Activated CD4-positive, alpha-beta T cell treated with anti-CD3 and anti-CD28 coated beads, Interleukin-10, Interleukin-2, amounts not matched to agents 100 ng/mL and 50 ng/mL, durations not matched to agents 16 hours and 8 hours (primary cell): ENCODE data around the gene CACNA2D4.
"Not testable (repeated sequence)": the region's sequence is repeated elsewhere in the genome, so short reads cannot be mapped to it uniquely, and the experiment has no call there.

Source experiments
- DNase-seq: peaks from one replicate; pipeline ENCODE4 v3.0.0-alpha.2; 2020

The CACNA2D4 gene, protein sequence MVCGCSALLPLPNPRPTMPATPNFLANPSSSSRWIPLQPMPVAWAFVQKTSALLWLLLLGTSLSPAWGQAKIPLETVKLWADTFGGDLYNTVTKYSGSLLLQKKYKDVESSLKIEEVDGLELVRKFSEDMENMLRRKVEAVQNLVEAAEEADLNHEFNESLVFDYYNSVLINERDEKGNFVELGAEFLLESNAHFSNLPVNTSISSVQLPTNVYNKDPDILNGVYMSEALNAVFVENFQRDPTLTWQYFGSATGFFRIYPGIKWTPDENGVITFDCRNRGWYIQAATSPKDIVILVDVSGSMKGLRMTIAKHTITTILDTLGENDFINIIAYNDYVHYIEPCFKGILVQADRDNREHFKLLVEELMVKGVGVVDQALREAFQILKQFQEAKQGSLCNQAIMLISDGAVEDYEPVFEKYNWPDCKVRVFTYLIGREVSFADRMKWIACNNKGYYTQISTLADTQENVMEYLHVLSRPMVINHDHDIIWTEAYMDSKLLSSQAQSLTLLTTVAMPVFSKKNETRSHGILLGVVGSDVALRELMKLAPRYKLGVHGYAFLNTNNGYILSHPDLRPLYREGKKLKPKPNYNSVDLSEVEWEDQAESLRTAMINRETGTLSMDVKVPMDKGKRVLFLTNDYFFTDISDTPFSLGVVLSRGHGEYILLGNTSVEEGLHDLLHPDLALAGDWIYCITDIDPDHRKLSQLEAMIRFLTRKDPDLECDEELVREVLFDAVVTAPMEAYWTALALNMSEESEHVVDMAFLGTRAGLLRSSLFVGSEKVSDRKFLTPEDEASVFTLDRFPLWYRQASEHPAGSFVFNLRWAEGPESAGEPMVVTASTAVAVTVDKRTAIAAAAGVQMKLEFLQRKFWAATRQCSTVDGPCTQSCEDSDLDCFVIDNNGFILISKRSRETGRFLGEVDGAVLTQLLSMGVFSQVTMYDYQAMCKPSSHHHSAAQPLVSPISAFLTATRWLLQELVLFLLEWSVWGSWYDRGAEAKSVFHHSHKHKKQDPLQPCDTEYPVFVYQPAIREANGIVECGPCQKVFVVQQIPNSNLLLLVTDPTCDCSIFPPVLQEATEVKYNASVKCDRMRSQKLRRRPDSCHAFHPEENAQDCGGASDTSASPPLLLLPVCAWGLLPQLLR

DNA sequence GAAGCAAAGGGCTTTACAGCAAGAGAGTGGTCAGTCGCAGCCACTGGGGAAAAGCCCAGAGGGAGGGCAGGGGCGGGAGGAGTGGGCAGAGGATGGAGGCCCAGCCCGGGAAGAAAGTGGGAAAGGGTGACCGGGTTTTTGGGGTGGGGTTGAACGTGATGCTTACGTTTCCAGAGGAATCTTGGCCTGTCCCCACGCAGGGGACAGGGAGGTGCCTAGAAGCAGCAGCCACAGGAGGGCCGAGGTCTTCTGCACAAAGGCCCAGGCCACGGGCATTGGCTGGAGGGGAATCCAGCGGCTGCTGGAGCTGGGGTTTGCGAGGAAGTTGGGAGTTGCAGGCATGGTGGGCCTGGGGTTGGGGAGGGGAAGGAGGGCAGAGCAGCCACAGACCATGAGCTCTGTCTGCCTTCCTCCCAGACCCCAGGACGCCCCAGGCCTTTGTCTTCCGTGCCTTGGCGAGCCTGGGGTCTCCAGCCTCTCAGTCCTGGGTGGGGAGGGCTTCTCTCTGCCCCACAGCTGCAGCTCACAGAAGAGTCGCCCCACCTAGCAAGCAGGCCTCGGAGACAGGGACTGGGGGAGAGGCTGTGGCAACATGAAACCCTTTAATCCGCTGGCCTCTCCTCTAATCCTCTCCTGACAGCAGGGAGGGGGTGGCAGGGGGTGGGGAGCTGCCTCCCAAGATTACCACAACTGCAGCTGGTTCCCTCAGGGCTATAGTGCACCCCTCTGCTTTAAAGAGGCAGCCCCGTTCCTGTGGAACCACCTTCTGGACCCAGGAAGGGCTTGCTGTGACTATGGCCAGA, at the start of gene CACNA2D4:
CACNA2D4 (minus strand) TSS at position 572 of the 803 bp plus-strand sequence; CDS start at position 393, 179 bp downstream.
- no peak for DNase-seq

DNA sequence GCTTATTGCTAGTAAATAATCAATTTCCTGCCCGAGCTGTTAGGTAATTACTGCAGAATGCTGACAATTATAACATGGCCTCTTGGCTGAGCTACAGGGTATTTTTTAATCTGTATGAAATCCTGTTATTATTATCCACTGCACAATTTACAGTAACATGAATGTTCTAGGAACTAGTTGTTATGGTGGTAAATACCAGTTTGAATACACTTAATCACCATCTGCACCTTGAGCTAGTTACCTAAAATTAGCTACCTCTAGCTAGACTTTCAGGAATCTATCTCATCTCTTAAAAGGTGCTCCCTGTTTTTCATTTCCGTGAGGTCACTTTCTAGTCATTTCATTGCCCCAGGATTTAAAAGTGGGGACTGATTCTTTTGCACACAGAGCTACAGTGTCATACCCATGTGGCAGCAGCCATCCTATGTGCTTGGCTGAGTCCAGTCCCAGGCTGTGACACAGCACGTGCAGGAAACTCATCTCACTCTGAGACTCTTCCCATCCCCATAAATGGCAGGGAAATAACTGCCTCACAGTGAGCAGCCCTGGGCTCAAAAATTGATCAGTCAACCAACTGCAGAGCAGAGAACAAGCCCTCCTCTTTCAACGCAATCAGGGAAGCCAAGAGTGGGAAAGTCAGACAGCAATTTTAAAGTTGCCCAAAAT, 48.2 kb upstream of the CACNA2D4 start:
- DNase-seq: no peak

DNA sequence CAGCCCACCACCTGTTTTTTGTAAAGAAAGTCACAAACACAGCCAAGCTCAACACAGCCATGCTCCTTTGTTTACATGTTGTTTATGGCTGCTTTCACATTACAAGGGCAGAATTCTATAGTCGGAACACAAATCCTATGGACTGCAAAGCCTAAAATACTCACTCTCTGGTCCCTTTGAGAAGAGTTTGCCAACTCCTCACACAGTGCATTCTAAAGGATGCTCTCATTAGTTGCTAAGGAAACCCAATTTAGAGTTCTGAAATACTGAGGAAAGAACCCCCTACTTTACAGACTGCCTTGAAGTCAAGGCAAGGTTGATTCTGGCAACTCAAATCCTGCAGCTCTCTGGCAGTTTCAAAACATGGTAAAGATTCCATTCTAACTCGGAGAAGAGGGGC, 47.5 kb upstream of the CACNA2D4 start:
- DNase-seq: no peak

DNA sequence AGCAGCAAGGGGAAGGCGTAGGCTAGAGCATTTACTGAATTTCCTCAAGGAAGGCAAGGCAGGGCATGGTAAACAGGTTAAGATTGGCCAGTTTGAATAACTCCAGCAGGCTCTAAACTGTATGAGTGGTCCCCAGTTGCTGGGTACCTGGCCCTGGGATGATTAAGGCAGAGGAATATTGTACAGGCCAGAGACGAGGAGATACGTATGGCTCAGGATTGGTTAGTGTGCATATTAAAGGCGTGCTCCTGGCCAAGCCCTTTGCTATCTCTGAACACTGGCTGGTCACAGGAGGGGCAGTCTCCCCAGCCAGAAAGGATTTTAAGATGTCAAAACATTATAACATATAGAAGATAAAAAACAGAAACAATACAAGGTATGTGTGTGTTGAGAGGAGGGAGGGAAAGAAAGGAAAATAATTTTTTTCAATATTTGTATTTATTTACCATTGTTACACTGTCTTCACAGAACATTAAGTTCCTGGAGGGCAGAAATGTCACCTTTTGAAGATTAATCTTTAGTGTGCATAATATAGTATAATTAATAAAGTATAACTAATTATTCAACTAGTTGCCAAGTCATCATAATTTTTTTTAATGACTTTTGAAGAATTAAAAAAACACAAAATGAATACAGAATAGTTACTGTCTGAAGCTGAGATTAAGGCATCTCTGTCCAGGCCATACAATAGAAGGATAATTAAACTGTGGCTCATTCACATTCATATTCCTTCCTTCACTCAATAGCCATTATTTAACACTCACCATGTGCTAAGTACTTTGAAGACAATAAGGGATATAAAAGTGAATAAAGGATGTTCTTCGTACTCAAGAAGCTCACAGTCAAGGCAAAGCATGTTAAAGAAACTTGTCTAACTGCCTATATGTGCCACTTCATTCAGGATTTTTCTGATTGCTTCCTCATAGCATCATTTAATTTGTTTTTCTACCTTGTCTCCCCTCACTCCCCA, 43.9 kb upstream of the CACNA2D4 start:
- DNase-seq: no peak

DNA sequence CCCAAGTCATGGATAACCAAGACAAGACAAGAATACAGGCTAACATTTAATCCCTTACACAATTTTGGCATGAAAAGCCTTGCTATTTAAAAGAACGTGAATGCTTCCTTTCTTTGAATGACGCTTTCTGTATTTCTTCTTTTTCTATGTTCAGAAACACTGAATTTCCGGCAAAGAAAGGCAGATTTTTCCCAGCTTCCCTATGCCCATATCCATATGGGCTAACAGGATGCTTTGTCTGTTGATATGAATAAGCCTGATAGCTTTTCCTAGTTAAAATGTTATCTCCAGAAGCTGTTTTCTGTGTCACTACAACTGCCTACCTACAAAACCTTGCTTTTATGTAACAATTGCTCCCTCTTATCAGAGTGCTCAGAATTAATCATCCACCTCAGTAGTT, 38.3 kb upstream of the CACNA2D4 start:
- no peak for DNase-seq

DNA sequence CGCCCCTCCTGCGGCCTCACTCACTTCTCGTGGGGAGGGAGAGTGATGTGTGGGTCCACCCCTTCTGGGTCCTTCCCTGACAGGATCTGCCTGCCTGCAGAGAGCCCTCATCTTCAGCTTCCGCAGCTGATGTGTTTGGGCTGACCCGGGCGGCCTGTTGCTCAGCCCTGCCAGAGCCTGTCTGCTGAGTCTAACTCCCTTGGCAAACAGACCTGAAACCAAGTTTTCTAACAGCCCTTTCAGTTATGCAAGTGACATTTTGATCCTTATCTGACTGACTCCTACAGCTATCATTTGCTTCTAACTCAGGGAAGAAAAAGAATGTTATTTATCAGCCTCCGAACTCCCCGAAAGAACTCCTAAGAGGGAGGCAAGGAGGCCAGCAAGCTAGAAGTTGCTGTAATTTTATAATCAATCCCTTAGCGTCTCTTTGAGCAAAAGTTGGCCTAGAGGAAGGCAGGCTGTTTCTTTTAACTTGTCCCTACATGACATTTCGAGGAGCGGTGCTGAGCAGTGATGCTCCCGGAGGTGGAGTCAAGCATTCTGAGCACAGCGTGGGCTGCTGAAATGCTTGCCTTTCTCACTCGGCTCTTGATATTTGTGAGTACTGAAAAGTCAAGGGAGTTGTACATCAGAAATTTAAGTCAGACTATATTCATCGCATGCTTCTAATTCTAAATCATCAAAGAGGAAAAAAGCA, 31.5 kb upstream of the CACNA2D4 start:
- peak; percentile 16 for DNase-seq

DNA sequence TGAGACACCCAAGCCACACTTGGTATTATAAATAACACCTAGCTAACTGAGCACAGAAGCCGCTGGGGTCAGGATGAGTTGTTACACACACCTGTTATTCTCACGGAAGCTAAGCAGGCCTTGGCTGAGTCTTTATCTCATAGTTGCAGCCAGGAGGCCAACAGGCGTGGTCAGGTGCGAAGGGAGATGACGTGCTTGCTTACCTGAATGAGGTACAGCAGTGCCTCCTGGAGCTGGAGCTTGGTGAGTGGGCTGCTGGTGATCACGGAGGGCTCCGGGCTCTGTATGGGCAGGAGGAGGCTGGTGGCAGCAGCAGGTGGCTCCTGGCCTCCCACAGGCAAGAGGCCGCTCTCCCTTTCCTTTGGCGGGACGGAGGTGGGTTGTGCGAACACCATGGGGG, 30.4 kb upstream of the CACNA2D4 start:
- DNase-seq: no peak

DNA sequence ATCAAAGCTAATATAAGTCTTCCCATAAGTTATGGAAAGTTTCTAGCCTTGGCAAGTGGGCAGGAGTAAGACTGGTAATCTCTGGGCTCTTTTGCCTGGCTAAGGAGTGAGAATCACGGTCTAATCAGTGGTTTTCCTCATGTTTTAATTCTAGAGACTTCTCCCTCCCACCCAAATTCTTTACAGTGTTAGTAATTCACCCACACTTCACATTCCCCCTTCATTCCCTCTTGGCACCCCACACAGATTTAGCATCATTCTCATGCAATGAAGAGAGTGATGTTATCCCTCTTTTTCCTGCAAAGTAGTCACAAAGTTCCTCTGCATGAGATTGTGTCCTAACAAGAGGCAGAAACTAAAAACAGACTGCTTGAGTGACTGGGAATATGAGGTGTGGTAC, 28.6 kb upstream of the CACNA2D4 start:
- no peak for DNase-seq

DNA sequence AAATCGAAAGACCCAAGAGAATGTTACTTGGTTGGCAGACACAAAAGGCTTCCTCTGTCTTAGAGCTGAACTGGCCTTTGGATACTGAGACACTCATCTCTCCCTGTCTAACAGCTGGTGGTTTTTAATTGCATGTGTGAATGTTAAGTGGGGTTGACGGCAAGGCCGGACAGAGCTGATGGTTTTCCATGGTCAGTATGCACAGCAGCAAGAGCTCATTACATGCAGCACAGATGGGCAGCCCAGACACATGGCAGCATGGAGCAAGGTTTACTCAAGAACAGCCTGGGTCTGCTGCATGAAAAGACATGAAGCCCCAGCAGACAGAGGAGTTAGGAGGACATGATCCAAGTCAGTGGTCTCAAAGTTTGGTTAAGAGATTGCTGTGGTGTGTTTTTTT, 27.8 kb upstream of the CACNA2D4 start:
- no peak for DNase-seq

DNA sequence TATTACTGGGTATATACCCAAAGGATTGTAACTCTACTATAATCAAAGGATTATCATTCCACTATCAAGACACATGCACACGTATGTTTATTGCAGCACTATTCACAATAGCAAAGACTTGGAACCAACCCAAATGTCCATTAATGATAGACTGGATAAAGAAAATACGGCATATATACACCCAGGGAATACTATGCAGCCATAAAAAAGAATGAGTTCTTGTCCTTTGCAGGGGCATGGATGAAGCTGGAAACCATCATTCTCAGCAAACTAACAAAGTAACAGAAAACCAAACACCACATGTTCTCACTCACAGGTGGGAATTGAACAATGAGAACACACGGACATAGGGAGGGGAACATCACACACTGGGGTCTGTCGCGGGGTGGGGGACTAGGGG, 27.1 kb upstream of the CACNA2D4 start:
- not testable (repeated sequence) for DNase-seq

DNA sequence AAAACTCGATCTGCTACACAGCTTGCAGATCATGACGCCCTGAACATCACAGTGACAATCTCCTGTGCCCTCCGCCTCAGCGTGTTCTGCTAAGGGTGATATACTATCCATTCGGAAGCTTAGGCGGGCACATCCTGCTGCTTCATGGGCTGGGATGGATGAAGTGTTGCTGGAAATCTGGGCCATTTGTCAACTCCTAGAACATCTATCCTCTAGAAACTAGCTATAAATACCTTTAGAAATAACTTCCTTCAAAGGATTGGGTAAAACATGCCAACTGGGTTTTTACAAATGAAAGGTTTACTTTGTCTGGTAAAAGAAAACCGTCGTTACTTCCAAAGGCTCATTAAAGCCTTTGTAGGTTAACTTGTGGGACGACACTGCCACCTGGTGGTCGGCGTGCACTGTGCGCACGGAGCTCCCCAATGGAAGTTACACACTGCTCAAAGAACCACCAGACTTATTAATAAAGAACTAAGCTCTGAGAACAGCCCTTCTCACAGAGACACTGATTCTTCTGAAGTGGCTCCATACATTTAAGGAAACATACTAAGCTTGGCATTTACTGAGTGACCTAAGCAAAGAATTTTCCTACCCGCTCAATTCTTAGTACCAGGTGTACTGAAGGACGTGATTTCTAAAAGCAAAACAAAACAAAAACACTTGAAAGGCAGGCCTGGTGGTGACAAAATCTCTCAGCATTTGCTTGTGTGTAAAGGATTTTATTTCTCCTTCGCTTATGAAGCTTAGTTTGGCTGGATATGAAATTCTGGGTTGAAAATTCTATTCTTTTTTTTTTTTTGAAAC, 21.6 kb upstream of the CACNA2D4 start:
- DNase-seq: peak; percentile 86

DNA sequence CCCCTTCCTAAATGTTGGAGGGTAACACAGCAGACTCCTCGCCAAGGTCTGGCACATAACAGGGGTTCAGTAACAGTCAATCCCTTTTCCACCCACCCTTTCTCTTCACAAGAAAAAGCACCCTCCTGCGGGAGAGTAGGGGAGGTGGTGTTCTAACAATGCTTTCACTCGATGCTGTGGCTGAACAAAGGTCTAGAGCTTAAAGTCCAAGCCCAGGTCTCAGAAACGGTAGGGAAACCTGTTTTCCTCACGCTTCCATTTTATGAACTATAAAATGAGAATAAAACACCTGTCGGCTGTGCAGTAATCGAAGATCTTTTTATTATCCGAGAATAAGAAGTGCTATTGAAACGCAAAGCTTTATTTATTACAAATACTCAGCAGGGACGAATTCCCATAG, 20.9 kb upstream of the CACNA2D4 start:
- no peak for DNase-seq

DNA sequence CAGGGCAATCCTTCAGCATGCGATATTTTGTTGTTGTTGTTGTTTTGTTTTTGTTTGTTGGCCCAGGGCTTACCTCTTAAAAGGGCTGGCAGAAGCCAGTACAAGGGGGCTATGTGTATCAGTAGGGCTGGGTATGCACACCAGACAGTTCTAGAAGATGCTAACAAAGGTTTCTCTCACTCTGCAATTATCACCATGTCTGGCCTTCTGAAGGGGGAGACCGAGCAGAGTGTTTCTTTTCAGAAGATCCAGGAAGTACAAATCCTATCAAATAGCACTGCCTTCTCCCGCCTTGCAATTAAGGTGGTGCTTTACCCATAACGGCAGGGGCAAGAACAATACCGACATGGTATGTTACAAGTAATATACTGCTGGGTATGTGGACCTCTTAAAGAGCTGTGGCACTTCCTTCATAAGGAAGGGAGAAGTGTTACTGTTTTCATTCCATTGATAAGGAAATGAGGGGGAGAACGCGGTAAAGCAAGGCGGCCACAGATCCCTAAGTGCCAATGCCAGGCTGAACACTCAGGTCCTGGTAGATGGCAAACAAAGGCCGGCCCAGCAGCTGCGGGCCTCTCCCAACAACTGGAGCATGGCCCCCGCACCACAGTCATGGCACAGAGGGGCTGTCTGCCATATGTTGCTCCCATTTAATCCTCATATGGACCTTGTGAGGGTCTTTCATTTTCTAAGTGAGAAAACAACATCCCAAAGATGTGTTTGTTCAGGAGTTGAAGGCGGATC, 19.2 kb upstream of the CACNA2D4 start:
- DNase-seq: no peak

DNA sequence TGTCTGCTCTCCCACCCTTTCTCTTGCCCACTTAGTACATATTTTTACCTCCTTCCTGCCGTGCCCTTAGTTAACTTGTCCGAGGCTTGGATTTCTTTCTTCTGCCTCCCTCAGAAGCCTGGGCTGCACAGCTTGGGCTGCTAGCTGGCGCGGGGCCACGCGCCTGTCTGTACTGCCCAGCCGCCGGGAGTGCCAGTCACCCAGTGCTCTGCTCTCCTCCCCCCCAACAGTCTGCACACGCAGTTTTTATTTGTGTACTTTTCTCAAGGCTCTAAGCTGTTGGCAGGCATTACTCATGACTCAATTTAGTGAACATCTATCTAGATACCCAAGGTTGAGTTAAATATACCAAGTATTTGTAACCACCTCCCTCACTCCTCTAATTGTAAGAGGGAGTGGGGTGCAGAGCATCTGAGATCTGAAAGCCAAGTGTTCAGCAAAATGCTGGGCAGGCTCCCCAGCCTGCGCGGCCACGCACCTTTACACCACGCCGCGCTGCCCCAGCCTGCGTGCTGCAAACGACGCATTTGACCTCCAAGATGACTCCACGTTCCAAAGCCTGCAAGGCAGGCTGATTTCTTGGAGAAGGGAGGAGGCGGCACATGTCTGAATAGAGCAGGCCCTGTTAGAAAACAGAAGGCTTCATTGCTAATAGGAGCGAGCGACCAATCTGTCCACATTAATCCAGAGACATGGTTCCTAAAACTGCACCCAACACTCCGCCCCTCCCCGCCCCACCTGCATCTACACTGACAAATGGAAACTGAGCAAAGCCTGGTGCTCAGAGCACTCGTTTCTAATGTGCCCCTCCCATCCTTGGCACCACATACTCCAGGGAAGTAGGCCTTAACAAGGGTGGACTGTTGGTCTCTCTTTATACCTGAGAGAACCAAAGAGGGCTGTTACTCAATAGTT, 18.2 kb upstream of the CACNA2D4 start:
- DNase-seq: no peak

DNA sequence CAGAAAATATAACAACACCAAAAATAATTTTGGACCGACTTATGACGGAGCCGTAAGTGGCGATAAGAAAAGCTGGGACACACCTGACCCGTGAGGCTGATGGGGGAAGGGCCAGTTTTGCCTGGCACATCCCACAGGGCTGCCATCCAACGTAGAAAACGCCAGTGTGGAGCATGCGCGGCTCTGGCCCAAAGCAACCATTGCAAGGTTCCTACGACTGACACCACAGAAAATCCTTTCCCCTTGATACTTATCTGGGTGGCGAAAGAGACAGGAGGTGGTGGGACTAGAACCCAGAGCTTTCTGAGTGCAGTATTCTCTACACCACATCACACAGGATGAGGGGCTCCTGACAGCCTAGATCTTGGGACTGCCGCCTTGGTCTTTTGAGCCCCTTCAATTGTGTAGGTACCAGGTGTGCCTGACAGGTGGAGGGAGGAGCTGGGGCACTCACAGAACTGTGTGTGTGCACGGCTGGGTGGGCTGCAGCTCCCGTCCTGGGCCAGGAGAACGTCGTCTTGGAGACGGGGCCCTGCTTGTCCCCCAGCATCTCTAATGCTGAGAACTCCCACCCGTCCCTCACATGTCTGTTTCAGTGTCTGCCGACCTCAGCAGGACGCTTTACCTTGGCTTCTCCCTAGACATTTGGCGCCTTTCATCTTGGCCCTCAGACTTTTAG, 17.4 kb upstream of the CACNA2D4 start:
- DNase-seq: no peak

DNA sequence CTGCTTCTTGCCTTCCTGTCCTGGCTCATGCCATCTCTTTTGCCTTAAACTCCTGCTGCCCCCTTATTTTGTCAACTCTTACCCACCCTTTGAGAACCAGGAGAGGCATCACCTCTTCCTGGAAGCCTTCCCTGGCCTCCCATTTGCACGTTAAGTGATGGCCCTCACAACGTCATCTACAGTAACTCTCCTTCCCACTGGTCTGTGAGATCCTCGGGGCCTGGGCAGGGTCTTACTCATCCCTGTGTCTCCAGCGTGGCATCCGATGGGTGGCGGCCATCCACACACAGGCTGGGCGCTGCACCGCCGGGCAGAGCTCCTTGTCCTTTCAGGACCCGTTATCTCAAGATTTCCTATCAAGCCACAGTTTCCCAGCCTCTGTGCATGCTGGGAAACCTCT, 16.8 kb upstream of the CACNA2D4 start:
- DNase-seq: no peak

DNA sequence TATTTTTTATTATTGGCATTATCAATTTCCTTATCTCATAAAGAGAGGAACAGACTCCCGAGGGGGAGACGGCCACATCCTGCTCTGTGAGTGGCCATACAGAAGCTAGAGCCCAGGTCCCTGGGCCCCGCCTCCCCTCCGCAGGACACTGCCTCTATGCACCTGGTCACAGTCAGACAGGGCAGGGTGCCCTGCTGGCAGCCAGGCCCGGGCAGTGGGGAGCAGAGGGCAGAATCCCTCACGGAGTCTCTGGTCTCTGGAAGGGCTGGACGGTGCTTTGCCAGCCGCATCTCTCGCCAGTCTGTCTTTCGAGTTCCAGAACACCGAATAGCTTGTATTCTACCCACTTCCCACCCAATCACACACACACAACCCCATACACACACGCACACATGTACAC, 16.4 kb upstream of the CACNA2D4 start:
- DNase-seq: no peak
